GM18909 (cell line): Measurements from ENCODE around the gene PLXNC1.
A peak's percentile ranks its signal among the peaks of the same experiment; 100 is the strongest.

Source experiments
- ATAC-seq: cut with Tn5 transposase; IDR thresholded peaks from one replicate; pipeline ENCODE4 v1.9.1; 2021; ENCODE audit warnings: mild to moderate bottlenecking; ENCODE audit not compliant: unreplicated experiment, poor library complexity

Gene PLXNC1

DNA sequence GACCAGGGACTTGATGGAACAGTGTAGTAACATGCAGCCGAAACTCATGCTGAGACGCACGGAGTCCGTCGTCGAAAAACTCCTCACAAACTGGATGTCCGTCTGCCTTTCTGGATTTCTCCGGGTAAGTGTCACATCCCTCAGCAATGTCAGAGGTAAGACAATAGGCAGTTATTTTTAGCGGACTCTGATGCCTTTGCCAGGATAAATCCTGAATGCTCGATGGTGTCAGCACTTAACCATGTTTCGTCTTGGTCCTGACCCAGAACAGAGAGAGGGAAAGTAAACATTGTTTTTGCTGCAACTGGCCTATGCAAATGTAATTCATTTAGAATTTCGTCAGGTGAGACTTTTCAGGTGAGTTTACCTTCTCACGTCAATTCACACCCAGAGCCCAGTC is 112.3 kb downstream of the PLXNC1 start:
- no peak for ATAC-seq

DNA sequence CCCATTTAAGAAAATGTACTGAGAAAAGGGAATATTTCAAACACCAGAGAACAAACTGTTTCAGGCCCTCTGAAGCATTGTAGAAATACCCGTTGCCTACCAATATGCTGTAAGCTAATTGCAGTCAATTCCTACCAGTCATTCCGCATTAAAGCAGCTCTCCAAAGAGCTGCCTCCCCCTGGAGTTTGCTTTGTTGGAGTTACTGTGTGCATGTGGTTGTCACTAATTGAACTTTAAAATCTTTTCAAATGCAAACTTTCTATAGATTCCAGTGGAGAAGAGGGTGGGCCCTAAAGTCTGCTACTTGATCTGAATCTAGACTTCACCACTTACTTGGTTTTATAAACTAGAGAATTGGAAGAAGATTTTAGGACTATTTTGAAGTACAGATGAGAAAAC is 112.7 kb downstream of the PLXNC1 start:
- ATAC-seq: no peak

DNA sequence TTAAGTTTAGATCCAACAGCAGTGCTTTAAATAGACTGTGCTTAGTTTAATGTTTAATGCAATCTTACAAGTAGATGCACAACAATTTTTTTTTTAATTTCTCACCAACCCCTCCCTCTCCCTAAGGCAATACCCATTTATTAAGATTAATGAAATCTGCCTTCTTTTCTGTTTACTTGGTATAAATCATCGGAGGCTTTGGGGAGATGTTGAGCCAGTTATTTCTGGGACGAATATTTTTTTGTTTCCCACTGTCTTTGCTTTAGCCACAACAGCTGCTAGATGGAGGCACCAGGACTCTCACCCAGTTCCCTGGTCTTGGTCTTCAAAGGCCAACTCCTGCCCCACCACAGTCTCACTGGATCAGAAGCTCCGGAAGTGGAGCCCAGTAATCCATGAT is 113.4 kb downstream of the PLXNC1 start:
- ATAC-seq: no peak

DNA sequence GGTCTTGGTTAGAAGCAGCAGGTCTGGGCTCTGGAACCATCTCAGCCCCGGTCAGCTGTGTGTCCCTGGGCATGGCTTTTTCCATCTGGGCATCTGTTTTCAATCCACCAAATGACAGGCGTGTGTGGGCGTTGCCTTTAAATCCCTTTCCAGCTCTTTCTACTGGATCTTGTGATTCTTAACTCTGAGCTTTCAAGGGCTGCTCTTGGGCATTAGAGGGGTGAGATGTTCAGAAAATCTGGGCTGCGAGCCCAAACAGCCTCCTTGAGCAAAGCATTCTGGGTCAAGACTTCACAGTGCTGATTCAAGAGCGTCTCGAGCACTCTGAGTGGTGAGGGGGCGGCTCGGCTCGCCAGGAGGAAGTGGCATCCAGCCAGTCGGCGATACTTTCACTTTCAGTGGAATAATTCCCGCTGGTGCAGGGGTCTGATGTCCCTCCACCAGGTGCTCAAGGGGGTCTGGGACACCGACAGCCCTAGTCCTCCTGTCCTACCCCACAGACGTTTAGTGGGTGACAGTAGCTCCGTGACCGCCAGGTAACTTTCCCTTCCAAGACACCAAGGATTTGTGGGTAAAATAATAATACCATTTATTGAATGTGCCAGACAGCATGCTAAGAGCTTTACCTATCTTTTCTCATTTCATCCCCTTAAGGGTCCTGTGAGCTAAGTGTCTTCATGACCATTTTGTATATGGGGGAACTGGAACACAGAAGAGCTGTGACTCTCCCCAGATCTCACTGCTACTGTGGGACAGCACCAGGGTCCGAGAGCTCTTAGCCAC is 114.0 kb downstream of the PLXNC1 start:
- peak; percentile 71 for ATAC-seq

DNA sequence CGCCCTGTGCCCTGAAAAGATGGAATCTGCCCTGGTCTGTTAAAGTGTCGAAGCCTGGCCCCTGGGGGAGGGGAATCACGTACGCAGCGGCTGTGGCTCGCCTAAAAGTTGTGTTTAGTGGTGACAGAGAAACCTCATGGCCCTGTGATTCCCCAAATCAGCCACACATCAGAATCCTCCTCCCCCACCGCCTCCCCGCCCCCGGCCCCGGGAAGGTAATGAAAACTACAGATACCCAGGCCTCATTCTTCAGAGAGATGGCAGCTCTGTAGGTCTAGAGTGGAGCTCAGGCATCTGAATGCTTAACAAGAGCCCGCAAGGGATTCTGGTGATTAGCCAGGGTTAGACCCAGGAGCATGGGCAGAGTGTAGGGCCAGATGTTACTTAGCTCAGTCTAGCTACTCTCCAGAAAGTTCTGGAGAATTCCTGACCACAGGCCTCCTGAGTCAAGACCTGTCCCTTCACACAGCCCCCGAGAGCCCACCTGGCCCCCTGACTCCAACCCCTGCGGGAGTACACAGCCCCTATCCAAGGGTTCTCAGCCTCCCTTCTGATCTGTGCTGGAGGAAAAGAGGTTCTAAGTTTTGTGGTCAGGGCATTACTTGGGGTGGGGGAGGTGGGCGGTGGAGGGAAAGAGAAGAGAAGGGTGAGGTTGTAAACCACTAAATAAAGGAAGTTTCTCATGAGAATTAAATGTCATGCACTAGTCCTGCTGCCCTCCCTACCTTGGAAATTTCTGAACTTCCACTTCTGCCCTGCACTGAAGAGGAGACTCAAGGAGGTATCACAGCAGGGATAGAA is 114.8 kb downstream of the PLXNC1 start:
- ATAC-seq: peak; percentile 50

DNA sequence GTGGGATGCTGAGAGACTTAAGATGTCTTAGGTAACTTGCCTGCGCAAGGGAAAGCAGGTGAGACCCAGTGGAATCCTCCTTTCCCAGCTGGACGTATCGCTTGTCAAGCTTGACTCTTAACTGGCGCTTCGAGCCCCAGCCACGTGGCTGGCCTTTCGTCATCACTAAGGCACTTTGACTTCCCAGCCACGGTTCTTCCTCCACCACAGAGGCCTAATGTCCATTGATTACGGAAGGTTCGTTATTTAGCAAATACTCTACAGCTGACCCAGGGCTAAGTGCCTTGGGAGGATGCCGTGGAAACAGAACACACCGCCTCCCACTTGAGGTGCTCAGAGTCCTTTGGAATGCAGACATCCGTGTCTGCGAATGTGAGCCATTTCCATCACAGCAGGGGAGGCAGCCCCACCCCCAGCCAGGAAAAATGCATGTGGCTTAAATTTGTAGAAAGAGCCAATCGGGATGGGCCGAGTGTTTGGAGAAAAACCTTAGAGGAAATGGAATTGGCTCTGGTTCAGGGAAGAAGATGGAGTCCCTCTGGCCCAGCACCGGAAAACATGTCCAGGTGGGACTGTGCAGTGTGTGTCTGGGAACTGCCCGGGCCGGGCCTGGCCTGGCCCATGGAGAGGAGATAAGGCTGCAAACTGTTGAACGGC is 115.7 kb downstream of the PLXNC1 start:
- no peak for ATAC-seq

DNA sequence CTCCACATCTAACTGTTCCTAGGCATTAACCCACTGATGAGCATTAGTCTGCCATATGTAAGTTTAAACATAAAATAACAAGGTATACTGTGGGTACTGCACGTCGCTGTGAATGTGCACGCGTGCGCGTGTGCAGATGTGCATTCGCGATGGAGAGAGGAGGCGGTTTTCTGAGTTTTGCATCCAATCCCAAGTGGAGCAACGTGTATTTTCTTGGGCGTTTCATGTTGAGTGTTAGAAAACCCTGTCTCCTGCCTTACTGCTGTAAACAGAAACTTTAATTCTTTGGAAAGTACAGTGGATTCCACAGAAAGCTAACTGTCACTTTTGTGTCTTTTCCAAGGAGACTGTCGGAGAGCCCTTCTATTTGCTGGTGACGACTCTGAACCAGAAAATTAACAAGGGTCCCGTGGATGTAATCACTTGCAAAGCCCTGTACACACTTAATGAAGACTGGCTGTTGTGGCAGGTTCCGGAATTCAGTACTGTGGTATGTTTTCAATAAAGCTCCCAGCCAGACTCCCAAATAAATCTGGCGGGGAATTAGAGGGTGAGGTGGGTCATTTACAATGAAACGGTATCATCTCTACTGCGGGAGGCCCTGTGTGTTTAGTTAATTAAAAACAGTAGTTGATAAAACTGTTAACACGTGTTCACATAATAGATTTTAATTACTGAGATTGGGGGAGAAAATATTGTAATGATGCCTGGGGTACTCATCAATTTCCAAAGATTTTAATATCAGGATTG is 116.5 kb downstream of the PLXNC1 start:
- no peak for ATAC-seq

DNA sequence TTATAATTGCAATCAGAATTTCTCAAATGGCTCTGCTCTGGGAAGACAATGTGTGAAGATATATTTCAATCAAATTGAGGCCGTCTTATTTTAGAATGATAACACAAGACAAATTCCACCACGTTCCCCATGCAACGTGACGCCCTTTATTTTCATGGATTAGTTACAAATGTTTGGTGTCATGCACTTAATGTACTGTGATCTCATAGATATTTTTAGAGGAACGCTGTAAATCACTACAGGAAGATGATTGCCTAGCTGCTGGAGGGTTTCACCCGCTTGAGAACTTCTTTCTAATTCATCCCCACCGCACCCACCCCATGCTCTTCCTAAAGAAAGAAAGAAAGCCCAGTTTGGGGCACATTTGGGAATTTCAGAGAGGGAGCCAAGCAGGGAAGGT is 117.2 kb downstream of the PLXNC1 start:
- ATAC-seq: no peak

DNA sequence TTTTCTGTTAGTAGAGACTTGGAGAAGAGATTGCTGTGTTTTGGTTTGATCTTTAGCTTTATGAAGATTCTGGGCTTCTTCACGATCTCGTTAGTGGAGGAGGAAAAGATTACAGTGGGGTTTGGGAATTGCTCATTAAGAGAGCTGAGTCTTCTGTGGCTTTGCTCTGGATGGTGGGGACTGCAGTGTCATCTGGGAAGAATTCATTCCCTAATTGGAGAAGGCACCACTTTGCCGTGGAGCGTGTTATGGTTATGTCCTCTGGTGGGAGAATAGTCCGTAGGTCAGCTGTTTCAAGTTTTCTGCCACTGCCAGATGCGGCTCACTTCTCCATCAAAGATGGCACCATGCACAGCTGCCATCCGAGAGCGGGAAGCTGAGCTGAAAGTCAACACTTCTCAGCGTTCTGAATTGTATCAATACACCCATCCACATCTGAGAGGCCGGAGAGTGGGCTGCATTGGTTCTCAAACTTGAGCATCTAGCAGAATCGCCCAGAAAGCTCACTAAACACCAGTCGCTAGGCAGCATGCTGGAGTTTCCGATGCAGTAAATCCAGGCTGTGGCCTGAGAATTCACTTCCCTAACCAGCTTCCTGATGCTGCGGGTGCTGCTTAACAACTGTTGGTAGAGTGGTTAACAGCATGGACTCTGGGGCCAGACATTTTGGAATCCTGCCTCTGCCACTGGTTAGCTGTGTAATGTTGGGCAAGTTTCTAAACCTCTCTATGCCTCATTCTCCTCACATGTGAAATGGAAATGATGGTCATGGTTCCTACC is 117.8 kb downstream of the PLXNC1 start:
- ATAC-seq: no peak

DNA sequence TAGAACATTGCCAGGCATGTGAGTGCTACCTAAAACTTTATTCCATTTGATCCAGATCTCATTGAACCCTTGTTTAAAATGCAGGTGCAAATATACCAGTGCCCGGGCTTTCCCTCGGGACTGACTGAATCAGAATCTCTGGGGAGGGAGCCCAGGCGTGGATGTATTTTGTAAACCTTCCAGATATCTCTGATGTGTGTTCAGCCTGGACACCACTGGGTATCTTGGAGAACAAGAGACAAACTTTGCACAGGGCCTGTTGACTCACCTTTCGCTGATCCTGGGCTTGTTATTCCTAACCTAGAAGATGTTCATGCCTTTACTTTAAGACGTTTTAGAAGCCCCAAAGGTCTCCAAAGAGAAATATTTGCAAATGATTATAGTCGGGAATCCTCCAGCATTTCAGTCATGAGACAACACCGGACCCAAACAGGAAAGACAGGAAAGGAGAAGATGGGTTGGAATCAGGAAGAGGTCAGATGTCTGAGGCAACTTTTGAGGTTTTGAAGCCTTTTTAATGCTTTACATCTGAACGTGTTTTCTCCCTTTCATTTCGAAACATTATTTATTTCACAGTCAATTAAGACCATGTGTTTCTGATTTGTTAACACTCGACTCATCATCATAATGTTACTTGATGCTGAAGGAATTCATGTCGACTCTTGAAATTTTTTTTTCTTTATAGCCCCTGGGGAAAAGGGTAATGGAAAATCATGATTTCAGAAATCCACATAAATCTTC is 118.6 kb downstream of the PLXNC1 start:
- ATAC-seq: no peak

DNA sequence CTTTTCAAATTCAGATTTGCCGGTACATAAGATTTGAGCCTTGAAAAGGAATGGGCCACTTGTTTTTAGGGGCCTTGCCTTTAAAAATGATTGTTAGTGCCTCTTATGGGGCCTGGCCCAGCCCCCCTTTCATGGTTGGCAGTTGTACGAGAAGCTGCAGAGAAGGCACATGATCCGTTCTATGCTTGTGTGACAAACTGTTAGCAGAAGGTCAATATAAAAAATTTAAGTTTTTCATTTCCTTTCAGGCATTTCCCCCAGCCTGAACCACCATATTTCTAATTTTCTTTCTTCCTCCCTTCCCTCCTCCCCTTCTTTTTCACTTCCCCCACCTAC is 119.1 kb downstream of the PLXNC1 start:
- no peak for ATAC-seq

DNA sequence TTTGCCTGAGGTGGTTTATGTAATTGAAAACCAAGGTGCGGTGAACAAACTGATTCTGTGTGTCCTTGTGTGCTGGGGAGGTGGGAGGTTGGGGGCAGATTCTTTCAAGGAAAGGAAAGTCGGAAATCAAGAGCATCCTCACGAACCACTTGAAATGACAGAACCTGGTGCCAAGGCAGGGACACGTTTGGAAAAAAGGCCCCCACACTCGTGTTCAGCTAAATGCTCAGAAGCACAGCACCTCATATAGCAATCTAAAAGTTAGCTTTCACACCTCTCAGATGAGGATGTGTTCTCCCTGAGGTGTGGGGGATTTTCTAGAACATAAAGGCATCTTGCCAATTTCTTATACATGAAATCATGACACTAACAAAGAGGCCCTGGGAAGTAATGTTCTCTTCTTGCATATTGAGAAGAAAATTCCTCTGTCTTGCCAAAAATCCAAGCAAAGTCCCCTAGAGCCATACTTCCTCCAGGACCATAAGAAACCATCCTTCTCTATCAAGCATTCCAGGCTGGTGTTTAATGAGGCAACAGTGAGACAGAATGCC is 119.6 kb downstream of the PLXNC1 start:
- ATAC-seq: no peak

DNA sequence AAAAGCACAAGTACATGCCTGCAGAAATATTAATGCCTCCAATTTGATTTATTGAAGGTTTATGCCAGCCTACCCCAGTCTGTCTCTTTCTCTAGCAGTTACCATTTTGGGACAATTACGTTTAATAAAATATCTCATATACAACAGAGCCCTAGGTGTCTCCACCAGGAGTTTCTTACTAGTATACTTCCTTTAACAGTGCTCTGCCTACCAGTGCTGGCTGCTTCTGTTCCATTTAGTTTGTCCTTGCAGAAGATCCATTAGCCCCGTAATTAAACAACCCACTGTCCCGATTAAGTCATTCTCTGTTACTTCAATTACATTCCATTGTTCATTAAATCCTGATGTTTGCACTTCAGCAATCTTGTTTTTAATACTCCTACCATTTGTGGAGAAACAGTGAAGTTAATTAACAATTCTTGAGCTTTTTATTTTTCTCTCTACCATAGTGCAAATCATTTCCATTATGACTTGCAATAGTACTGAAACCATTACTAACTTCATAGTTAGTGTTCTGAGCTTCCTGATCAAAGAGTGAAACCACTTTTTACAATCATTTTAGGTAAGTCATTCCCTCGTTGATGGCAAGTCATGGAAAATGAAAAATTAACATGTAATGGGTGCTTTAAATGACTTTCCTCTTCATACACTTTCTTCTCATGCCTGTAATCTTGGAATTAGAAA is 121.1 kb downstream of the PLXNC1 start:
- ATAC-seq: peak; percentile 52

DNA sequence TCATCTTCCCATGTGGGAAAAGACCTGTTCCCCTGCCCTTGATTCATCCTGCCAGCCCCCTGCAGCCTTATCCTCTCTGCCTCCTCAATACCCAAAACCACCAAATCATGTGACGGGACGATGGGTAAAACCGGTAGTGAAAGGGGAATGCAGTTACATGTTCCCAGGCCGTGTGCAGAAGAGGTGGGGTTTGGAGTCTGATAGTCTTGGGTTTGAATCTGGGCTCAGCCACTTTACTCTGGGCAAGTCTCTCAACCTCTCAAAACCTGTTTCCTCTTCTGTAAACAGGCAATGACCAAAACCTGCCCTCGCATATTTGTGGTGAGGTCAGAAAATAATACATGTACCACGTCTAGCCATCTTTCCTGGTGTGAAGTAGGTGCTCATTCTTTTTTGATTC is 123.0 kb downstream of the PLXNC1 start:
- ATAC-seq: peak; percentile 50

DNA sequence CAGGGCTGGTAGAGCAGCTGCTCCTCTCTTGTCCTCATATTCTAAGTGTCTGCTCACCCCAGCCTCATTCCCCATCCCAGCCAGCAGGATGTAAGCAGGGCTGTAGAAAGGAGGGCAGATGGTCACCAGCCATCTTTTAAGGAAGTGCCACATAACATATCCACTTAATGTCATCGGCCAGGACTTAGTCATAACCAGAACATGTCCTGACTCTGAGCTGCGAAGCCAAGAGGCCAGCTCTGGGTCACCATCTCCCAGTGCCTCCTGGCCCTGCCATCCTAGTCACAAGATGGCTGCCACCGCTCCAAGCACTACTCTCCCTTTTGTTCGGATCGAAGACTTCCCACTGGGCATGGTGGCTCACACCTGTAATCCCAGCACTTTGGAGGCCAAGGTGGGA is 123.9 kb downstream of the PLXNC1 start:
- ATAC-seq: no peak

DNA sequence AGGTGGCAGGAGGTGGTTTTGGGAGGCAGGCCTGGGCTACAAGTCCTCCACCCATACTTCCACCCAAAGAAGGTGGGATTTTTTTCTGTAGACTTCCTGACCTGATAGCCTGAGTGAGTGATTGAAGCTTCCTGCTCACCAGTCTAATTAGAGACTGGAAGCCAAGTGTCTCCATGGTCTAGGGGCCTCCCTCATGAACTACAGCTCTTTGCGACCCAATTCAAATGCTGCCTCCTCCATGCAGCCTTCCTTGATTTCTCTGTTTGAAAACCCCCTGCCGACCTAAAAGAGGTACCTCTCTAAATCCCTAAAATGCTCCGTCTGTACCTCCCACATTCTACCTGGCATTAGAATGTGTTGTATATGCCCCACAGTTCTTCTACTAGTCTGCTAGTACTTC is 124.9 kb downstream of the PLXNC1 start:
- ATAC-seq: no peak

DNA sequence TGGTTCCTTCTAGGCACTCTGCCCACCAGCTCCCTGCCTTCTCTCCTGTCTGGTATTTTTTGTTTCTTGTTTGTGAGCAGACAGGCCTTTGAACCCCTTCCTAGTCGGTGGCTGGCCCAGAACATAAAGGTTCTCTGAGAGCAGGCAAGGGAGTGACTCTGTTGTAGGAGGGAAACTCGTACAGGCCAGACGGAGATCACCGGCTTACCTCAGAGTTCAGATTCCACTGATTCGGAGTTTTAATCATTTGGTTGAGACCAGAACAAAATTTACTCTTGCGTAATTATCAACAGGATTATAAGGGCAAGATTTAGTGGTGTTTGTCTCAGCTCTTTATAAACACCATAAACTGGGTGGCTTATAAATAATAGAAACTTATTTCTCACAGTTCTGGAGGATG is 128.3 kb downstream of the PLXNC1 start:
- ATAC-seq: no peak

DNA sequence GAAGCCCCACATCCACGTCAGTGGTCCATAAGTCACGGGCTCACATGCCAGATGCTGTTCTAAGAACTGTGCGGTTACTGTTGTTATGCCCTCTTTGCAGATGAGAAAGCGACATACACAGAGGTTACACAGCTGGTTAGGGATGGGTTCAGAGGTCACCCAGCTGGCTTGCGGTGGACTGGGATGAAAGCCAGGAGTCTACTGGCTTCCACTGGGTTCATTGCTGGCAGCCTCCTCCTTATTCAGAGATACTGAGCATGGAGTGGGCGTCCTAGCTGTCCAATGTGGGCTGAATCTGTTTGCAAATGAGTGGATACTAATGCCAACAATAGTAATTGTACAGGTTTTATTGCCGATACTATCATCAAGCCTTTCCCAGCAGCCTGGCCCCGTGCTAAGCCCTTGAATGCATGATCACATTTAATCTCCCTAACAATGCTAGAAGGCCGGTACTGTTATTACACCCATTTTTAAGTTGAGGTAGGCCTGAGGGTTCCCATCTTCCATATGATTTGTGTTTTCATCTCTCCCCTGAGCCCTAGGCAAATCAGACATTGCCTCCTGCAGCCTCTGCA is 129.1 kb downstream of the PLXNC1 start:
- no peak for ATAC-seq
